HFF-Myc (cell line): Measurements from ENCODE around the gene NIPSNAP3A.

Source experiments
- DNase-seq: peaks from one replicate; pipeline ENCODE4 v3.0.0-alpha.2; 2011; ENCODE audit warnings: low read depth; ENCODE audit errors: extremely low read depth
- H3K4me3 ChIP-seq: replicated peaks from 2 replicates; pipeline ENCODE4 v1.5.1; 2011; ENCODE audit warnings: low read depth, mild to moderate bottlenecking, control low read depth, low read length
- CTCF ChIP-seq: IDR thresholded peaks from 2 replicates; pipeline ENCODE4 v1.5.1; 2012; ENCODE audit warnings: mild to moderate bottlenecking, low read depth, low read length, control low read depth; ENCODE audit errors: missing control alignments

NIPSNAP3A gene

GRCh38 chr9:104800068-104800785 is 52.7 kb downstream of the NIPSNAP3A start:
- no peak for TF ChIP-seq CTCF

GRCh38 chr9:104802110-104802509 is 54.6 kb downstream of the NIPSNAP3A start:
- no peak for DNase-seq
- no peak for TF ChIP-seq CTCF
- H3K4me3 ChIP-seq, result no peak overlapping the region

More at GRCh38 chr9:104800068-104800785, 52.7 kb downstream of the NIPSNAP3A start:
- no peak overlapping the region for H3K4me3 ChIP-seq
- no peak for DNase-seq

GRCh38 chr9:104802906-104803305 is 55.4 kb downstream of the NIPSNAP3A start:
- no peak for TF ChIP-seq CTCF
- no peak overlapping the region for H3K4me3 ChIP-seq
- no peak for DNase-seq

GRCh38 chr9:104805441-104805840 is 58.0 kb downstream of the NIPSNAP3A start:
- no peak for TF ChIP-seq CTCF
- no peak overlapping the region for H3K4me3 ChIP-seq
- DNase-seq, result no peak

GRCh38 chr9:104808035-104808614 is 60.6 kb downstream of the NIPSNAP3A start:
- DNase-seq, result no peak
- H3K4me3 ChIP-seq, result no peak overlapping the region
- peak; percentile 25 for TF ChIP-seq CTCF
